TTC549 (cell line): ENCODE results near the gene ARL6IP5.

ENCODE experiments used
- FAIRE-seq: peaks from 2 replicates; lab custom pipeline; 2012; peaks lifted over from hg19 to GRCh38; lab: Jason Lieb, UNC

The ARL6IP5 gene, protein sequence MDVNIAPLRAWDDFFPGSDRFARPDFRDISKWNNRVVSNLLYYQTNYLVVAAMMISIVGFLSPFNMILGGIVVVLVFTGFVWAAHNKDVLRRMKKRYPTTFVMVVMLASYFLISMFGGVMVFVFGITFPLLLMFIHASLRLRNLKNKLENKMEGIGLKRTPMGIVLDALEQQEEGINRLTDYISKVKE

GRCh38 chr3:69084326-69085167, at the start of gene ARL6IP5:
Gene ARL6IP5 (plus strand): TSS chr3:69084937. CDS start chr3:69085048, 111 bp downstream.
- FAIRE-seq: peak; percentile 82

GRCh38 chr3:69044608-69045007, 40.1 kb upstream of the ARL6IP5 start:
- FAIRE-seq: no peak

GRCh38 chr3:69048990-69049389, 35.7 kb upstream of the ARL6IP5 start:
- FAIRE-seq: no peak

DNA sequence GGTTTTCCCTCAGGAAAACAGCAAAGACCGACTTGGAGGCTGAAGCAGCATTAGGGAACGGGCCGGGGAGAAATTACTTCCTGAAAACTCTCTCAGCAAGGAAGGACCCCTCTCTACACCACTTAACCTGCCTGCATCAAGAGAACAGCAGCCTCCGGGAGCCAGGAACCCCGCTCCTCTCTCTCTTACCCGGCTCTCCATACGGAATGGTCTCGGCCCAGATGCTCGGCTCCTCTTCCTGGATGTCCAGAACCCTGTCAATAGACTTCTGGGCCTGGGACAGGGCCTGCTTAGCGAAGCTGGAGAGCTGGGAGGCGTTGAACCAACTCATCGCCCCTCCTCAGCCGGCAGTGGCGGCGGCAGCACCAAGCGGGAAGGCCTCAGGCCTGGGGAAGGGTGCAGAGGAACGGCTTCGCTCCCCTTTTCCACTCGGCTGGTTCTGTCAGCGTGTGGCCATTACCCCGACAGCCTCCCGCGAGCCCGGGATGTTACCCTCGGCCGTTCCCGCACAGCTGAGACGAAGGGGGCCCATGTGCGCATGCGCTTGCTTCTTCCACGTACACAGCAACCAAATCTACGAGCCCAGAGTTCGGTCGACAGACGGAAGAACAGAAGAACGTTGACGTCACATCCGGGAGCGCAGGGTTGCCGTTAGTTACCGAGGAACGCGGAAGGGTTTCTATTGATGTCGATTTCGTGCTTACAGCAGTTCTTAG, 32.8 kb upstream of the ARL6IP5 start, which contains the start of gene TMF1:
TMF1 (minus strand) TSS at position 578 of the 716 bp plus-strand sequence; CDS start at position 331, 247 bp downstream.
- peak; percentile 93 for FAIRE-seq

DNA sequence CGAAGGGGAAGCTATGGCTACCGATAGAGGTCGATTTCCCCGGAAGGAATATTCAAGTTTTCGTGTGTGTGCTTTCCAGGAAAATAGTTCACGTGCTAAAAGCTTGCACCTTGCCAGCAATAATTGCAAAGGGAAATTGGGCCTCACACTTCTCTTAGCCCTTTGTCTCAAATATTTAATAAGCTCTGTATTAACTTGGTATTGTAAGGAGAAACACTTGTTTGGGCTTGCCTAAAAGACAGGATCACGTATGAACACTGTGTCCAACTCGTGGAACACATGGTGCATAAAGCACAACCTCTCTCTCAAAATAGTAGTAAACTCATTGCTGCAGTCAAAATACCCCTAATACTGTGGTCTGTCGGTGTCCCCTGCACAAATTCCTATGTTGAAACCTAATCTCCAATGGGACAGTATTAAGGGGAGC, 32.3 kb upstream of the ARL6IP5 start:
- no peak for FAIRE-seq

DNA sequence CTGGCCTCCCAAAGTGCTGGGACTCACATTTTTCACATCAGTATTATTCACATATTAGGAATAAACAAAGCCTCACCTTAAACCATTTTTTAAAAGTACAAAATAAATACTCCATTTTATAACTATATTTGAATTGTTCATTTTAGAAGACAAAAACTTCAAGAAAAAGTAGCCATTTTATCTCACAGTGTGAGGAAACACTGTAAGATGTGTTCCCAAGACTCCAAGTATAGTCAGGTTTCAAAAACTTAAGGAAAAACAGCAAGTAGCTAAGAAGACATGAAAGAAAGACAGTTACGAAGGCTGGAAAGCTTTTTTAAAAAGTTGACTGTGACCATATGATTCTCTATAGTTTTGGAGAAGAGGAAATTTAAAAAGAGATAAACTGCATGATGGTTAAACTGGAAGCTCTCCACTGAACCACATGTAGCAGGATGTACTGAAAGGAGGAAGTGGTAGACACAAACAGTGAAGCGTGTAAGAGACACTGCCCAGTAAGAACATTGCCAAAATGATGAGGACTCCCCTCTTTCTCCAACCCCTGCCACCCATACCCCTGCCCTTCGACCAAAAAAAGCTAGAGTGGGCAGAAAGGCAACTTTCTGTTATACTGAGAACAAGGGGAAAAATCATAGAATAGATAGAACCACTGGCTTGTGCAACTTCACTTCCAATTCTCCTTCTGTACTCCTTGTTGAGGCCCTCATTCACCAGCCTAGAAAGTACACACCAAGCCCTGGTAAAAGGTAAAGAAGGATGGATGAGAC, 26.4 kb upstream of the ARL6IP5 start:
- FAIRE-seq: no peak

- no peak for FAIRE-seq
Measured at GRCh38 chr3:69058947-69059224, 25.9 kb upstream of the ARL6IP5 start.

- FAIRE-seq: no peak
Measured at GRCh38 chr3:69059688-69060087, 25.0 kb upstream of the ARL6IP5 start.

DNA sequence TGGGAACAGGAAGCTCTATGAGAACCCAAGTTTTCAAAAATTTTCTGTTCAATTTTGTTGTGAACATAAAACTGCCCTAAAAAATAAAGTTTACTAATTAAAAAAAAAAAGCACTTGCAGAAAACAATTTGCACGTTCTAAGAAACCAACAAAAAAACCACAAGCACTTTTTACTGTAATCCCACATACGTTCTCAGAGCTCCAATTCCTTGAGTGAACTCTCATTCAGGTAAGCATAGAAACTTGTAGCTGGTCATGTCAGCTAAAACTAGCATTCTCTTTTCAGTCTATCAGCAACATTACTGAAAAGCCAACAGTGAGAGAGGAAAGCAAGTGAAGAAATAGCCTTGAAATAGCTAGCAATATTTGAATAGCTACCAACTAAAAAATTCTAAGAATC, 21.1 kb upstream of the ARL6IP5 start:
- FAIRE-seq: no peak

- no peak for FAIRE-seq
Measured at GRCh38 chr3:69065318-69065964, 19.3 kb upstream of the ARL6IP5 start.

DNA sequence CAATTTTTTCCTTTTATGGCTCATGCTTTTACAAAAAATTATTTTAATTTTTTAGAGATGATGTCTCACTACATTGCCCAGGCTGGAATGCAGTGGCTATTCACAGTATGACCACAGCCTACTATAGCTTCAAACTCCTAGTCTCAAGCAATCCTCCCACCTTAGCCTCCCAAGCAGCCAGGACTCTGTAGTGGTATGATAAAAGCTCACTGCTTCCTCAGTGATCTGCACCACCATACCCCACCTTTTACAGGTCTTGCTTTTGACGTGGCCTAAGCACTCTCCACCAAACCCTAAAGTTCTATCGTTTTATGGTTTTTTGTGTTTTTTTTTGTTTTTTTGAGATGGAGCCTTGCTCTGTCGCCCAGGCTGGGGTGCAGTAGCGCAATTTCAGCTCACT, 18.6 kb upstream of the ARL6IP5 start:
- FAIRE-seq: no peak

DNA sequence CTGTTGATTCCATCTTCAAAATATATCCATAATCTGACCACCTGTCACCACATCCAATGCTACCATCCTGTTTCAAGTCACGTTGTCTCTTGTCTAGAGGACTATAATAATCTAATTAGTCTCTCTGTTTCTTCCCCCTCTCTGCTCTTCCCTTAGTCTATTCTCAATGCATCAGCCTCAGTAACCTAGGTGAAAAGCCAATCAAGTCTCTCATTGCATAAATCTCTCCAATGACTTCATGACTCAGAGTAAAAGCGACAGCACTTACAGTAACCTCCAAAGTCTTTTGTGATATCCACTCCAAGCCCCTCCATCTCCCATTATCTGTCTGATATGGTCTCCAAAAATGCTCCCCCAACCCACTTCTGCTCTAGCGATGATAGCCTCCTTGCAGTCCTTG, 11.8 kb upstream of the ARL6IP5 start:
- no peak for FAIRE-seq

GRCh38 chr3:69079269-69080159, 5.2 kb upstream of the ARL6IP5 start:
- no peak for FAIRE-seq

GRCh38 chr3:69080233-69080920, 4.4 kb upstream of the ARL6IP5 start, which contains the start of gene UBA3:
Gene UBA3 (minus strand): TSS chr3:69080365. CDS start chr3:69080353, 12 bp downstream.
- no peak for FAIRE-seq

- no peak for FAIRE-seq
Measured at GRCh38 chr3:69081583-69082262, 3.0 kb upstream of the ARL6IP5 start.

DNA sequence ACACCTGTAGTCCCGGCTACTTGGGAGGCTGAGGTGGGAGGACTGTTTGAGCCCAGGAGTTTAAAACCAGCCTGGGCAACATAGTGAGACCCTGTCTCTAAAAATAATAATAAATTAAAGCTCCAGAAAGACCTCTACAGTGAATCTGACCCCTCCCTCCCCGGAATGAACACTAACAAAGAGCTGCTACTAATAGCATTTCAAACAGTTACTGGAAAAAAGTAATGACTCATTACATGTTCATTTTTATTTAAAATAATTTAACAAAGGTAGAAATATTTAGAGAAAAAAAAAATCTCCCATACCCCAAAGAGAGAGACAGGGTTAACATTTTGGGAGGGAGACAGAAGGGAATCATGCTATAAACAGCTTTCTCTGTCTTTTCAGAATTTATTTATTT, 2.4 kb upstream of the ARL6IP5 start:
- FAIRE-seq: no peak

- no peak for FAIRE-seq
Measured at GRCh38 chr3:69082805-69083204, 1.9 kb upstream of the ARL6IP5 start.

DNA sequence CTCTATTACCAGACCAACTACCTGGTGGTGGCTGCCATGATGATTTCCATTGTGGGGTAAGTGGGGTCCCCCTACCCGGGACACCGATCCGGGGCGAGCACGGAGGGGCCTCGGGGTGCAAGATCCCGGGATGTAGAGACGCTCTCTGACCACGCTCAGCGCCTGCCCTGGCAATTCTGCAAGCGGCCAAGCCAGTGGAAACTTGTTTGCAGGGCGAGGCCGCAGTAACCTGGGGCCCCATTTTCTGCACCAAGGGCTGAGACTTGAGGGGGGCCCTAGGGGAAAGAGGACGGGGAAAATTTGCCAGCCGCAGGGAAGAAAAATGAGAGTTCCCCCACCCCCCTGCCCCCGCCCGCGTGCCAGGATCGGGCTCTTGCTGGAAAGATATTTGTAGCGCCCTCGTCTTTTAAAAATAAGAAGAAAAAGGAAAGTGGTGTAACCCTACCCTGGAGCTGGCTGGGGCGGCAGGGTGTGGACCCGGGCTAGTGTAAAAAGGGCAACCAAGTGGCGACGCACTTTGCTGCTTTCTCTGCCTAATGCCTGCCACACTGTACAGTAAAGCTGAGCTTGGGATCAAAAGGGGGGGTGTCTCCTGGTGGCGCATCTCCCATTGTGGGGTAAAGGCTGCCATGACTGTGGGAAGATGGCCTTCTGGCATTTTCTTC, 563 bp downstream of the ARL6IP5 start:
- FAIRE-seq: no peak
